OCI-LY7 (cell line): ENCODE data around the gene IFT22. TPM values are rescaled to one million over a fixed set of nuclear protein-coding genes. Genes with fewer than 3 reads are reported as not detected.
"Not testable (repeated sequence)": the region's sequence is repeated elsewhere in the genome, so short reads cannot be mapped to it uniquely, and the experiment has no call there.

Experiments used
- BruUV-seq: library from RNA; stranded (reverse); fragments of 400-500 nt; replicated peaks from 2 replicates; lab custom pipeline; 2021; lab: Mats Ljungman, UMichigan
- CTCF ChIA-PET: fragments of 300-600 bp; sonication (Branson Sonifier 250); formaldehyde crosslinking; loops from one replicate; lab custom pipeline; 2022; ENCODE audit warnings: antibody characterized with exemption; ENCODE audit not compliant: unreplicated experiment; lab: Charles Lee
- POLR2A ChIA-PET: fragments of 300-600 bp; sonication (Branson Sonifier 250); formaldehyde crosslinking; loops from one replicate; lab custom pipeline; 2022; ENCODE audit warnings: antibody characterized with exemption; lab: Charles Lee
- DNase-seq: peaks from one replicate; pipeline ENCODE4 v3.0.0-alpha.2; 2015; ENCODE audit warnings: low spot score
- H2AFZ ChIP-seq: fragments of 200-600 bp; sonication (generic), shearing (Covaris generic); 2 replicates; pipeline ENCODE4 v1.6.1; 2014; ENCODE audit warnings: mild to moderate bottlenecking, antibody characterized with exemption, low read length, moderate library complexity
- H3K27ac ChIP-seq: fragments of 200-600 bp; sonication (generic); 2 replicates; pipeline ENCODE4 v1.5.1; 2014; ENCODE audit warnings: mixed run types, low read depth, mild to moderate bottlenecking, moderate library complexity, low read length, inconsistent platforms; ENCODE audit not compliant: poor library complexity, severe bottlenecking
- H3K36me3 ChIP-seq: fragments of 200-600 bp; sonication (generic); 2 replicates; pipeline ENCODE4 v1.6.1; 2014; ENCODE audit warnings: mild to moderate bottlenecking, antibody characterized with exemption, low read length, moderate library complexity, mixed read lengths; ENCODE audit not compliant: insufficient read depth
- H3K4me1 ChIP-seq: fragments of 200-600 bp; sonication (generic); 2 replicates; pipeline ENCODE4 v1.5.1; 2014; ENCODE audit warnings: mild to moderate bottlenecking, low read length; ENCODE audit not compliant: insufficient read depth, poor library complexity, severe bottlenecking
- H3K4me2 ChIP-seq: fragments of 200-600 bp; sonication (generic); 2 replicates; pipeline ENCODE4 v1.6.1; 2014; ENCODE audit warnings: mild to moderate bottlenecking, low read length
- H3K4me3 ChIP-seq: fragments of 200-600 bp; sonication (generic); 2 replicates; pipeline ENCODE4 v1.5.1; 2014; ENCODE audit warnings: mild to moderate bottlenecking, low read depth, low read length; ENCODE audit not compliant: poor library complexity, severe bottlenecking
- H3K79me2 ChIP-seq: fragments of 200-600 bp; sonication (generic); 2 replicates; pipeline ENCODE4 v1.6.1; 2016; ENCODE audit warnings: low read depth, mild to moderate bottlenecking, low read length, moderate library complexity, mixed read lengths; ENCODE audit not compliant: insufficient read depth
- H3K9me2 ChIP-seq: fragments of 200-600 bp; sonication (generic); 2 replicates; pipeline ENCODE4 v1.6.1; 2016; ENCODE audit warnings: mild to moderate bottlenecking, low read length, mixed read lengths; ENCODE audit not compliant: insufficient read depth
- H3K9me3 ChIP-seq: fragments of 200-600 bp; sonication (generic); 2 replicates; pipeline ENCODE4 v1.6.1; 2014; ENCODE audit warnings: mild to moderate bottlenecking, mixed run types, low read length, mixed read lengths
- H4K20me1 ChIP-seq: fragments of 200-600 bp; sonication (generic); 2 replicates; pipeline ENCODE4 v1.6.1; 2014; ENCODE audit warnings: mild to moderate bottlenecking, antibody characterized with exemption, low read length, moderate library complexity, mixed read lengths; ENCODE audit not compliant: insufficient read depth
- EZH2phosphoT487 ChIP-seq: fragments of 200-600 bp; sonication (generic); IDR thresholded peaks from 2 replicates; pipeline ENCODE4 v1.6.1; 2018; ENCODE audit warnings: low read depth, borderline replicate concordance, mild to moderate bottlenecking, mixed run types, antibody characterized with exemption, low read length, moderate library complexity, mixed read lengths
- intact Hi-C: fragments of 100-400 bp; cut with micrococcal nuclease; formaldehyde crosslinking; loops from one replicate; pipeline ENCODE4 v1.10.0; 2022; ENCODE audit not compliant: unreplicated experiment
- total RNA-seq, 2 experiments: library from RNA; depleted of rRNA in 1 of 2; stranded (reverse); fragments of >200 nt in 1 of 2; shearing (Covaris generic) in 1 of 2; gene quantifications; 2 replicates each; pipeline ENCODE4 v1.2.3, GENCODE V29; 2014 to 2022
- TF ChIP-seq, protein P1 (sequence below): fragments of 200-600 bp; sonication (generic); conservative IDR thresholded peaks from 2 replicates; pipeline ENCODE4 v1.5.1; 2014; ENCODE audit warnings: mild to moderate bottlenecking, antibody characterized with exemption, low read length, moderate library complexity, mixed read lengths

IFT22 gene
- total RNA-seq, 2 experiments from 2014 or later: 13.2 to 14.6 TPM

DNA sequence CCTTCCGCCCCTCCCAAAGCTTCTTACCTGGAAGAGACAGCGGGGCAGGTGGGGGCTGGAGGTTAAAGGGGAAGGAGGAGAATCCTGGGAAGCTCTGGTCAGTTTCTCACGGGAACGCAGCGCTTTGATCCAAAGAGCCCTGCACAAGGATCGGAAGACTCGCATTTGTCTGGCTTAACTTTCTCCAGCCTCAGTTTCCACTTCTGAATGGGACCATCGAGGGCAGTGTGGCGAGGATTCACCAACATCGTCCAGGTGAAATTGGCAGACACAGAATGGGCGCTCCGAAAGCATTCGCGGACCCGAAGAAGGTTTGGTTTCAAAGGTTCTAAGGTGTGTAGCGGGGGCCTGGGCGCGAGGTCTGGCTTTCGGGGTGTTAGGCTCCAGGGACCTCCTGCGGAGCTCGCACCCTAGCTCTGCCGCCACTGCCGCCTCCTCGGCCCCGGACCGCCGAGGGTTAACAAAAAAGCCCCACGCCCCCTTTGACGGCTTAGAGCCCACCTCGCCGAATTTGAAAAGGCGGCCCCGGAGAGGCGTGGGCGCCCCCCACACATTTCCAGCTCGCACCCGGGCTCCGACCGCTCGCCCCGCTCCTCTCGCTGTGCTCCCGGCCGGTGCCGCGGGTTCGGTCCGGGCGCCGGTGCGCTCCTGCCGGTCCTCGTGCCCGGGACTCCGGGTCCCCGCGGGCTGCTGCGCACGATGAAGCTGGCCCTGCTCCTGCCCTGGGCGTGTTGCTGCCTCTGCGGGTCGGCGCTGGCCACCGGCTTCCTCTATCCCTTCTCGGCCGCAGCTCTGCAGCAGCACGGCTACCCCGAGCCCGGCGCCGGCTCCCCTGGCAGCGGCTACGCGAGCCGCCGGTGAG lies 41.0 kb upstream of the IFT22 start, which contains the start of gene COL26A1:
Gene COL26A1 (plus strand): TSS at position 542 of the 862 bp plus-strand sequence. CDS start 158 bp downstream, at position 700.
- no peak within 1 kb of the TSS for H2AFZ ChIP-seq
- H3K4me3 ChIP-seq: no peak within 1 kb of the TSS
- no peak for DNase-seq
- H3K36me3 ChIP-seq: no peaks in the 10 kb centered on the region
- no TSS peak for BruUV-seq
- no peaks in the 10 kb centered on the region for H3K9me3 ChIP-seq
- no peaks in the 10 kb centered on the region for H3K4me1 ChIP-seq
- no peaks in the 10 kb centered on the region for H3K9me2 ChIP-seq
- H3K79me2 ChIP-seq: no peaks in the 10 kb centered on the region
- H3K27ac ChIP-seq: no peak within 1 kb of the TSS
- intact Hi-C loops: loop anchor here (10.0 kb wide), 1 partner anchor 172 kb away; no protein-coding TSS in a partner anchor
- ChIA-PET POLR2A (no interaction called here), CTCF (no interaction called here)
- no peaks in the 10 kb centered on the region for H4K20me1 ChIP-seq
- no peak within 1 kb of the TSS for H3K4me2 ChIP-seq
- no peak for TF ChIP-seq EZH2phosphoT487
- TF ChIP-seq, protein P1, sequence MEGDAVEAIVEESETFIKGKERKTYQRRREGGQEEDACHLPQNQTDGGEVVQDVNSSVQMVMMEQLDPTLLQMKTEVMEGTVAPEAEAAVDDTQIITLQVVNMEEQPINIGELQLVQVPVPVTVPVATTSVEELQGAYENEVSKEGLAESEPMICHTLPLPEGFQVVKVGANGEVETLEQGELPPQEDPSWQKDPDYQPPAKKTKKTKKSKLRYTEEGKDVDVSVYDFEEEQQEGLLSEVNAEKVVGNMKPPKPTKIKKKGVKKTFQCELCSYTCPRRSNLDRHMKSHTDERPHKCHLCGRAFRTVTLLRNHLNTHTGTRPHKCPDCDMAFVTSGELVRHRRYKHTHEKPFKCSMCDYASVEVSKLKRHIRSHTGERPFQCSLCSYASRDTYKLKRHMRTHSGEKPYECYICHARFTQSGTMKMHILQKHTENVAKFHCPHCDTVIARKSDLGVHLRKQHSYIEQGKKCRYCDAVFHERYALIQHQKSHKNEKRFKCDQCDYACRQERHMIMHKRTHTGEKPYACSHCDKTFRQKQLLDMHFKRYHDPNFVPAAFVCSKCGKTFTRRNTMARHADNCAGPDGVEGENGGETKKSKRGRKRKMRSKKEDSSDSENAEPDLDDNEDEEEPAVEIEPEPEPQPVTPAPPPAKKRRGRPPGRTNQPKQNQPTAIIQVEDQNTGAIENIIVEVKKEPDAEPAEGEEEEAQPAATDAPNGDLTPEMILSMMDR: no peak

GRCh38 chr7:101357433-101357832 lies 35.8 kb upstream of the IFT22 start:
- no peak overlapping the region for H3K4me2 ChIP-seq
- H2AFZ ChIP-seq: no peak overlapping the region
- ChIA-PET POLR2A (interaction anchor here (0.5 to 0.6 kb wide), 2 partner anchors 35 to 72 kb away, joined by 3 to 5 read pairs; no protein-coding TSS in a partner anchor), CTCF (no interaction called here)
- TF ChIP-seq EZH2phosphoT487: no peak
- TF ChIP-seq, protein P1: no peak
- intact Hi-C loops: no loop called here
- no peak overlapping the region for H3K27ac ChIP-seq
- H4K20me1 ChIP-seq: no peaks in the 10 kb centered on the region
- H3K9me2 ChIP-seq: no peaks in the 10 kb centered on the region
- no peaks in the 10 kb centered on the region for H3K4me1 ChIP-seq
- no peak overlapping the region for H3K4me3 ChIP-seq
- H3K36me3 ChIP-seq: no peaks in the 10 kb centered on the region
- no peak for DNase-seq
- H3K9me3 ChIP-seq: no peaks in the 10 kb centered on the region
- H3K79me2 ChIP-seq: no peaks in the 10 kb centered on the region
- no TSS peak for BruUV-seq

GRCh38 chr7:101352920-101353308 lies 31.3 kb upstream of the IFT22 start:
- H3K9me2 ChIP-seq: no peaks in the 10 kb centered on the region
- no peaks in the 10 kb centered on the region for H3K4me1 ChIP-seq
- no peak overlapping the region for H3K4me2 ChIP-seq
- ChIA-PET POLR2A (no interaction called here), CTCF (no interaction called here)
- BruUV-seq: no TSS peak
- H2AFZ ChIP-seq: no peak overlapping the region
- intact Hi-C loops: no loop called here
- no peak overlapping the region for H3K27ac ChIP-seq
- no peak for DNase-seq
- H3K4me3 ChIP-seq: no peak overlapping the region
- TF ChIP-seq, protein P1: no peak
- TF ChIP-seq EZH2phosphoT487: no peak
- H3K79me2 ChIP-seq: no peaks in the 10 kb centered on the region
- H3K36me3 ChIP-seq: no peaks in the 10 kb centered on the region
- H4K20me1 ChIP-seq: no peaks in the 10 kb centered on the region
- no peaks in the 10 kb centered on the region for H3K9me3 ChIP-seq

GRCh38 chr7:101349300-101349699 lies 27.7 kb upstream of the IFT22 start:
- H3K4me1 ChIP-seq, H4K20me1 ChIP-seq, intact Hi-C loops, H3K4me3 ChIP-seq, DNase-seq, BruUV-seq, H3K79me2 ChIP-seq, POLR2A ChIA-PET, H2AFZ ChIP-seq, H3K9me3 ChIP-seq, CTCF ChIA-PET, H3K9me2 ChIP-seq, H3K36me3 ChIP-seq, H3K27ac ChIP-seq, H3K4me2 ChIP-seq: not testable (repeated sequence)
